HCT116 (cell line): Measurements from ENCODE around the gene AAK1. TPM values are rescaled to one million over a fixed set of nuclear protein-coding genes. Genes with fewer than 3 reads are reported as not detected.
"Not testable (repeated sequence)": the region's sequence is repeated elsewhere in the genome, so short reads cannot be mapped to it uniquely, and the experiment has no call there.

ENCODE experiments used
- ATAC-seq: fragments of 200-7000 bp; cut with Tn5 transposase; 2 replicates; pipeline ENCODE4 v1.9.1; 2020; ENCODE audit warnings: mild to moderate bottlenecking, moderate library complexity
- BruUV-seq: library from RNA; stranded (reverse); fragments of 400-500 nt; replicated peaks from 2 replicates; lab custom pipeline; 2021; lab: Mats Ljungman, UMichigan
- CTCF ChIA-PET: fragments of 300-600 bp; sonication (Branson Sonifier 250); formaldehyde crosslinking; loops from one replicate; lab custom pipeline; 2021; ENCODE audit warnings: antibody characterized with exemption; lab: Charles Lee
- POLR2A ChIA-PET: fragments of 300-600, 350-600 bp; sonication (Branson Sonifier 250); formaldehyde crosslinking; loops from one replicate; lab custom pipeline; 2021; ENCODE audit warnings: antibody characterized with exemption; lab: Charles Lee
- RAD21 ChIA-PET, 2 experiments: fragments of 300-600 bp; sonication (Branson Sonifier 250); formaldehyde crosslinking; loops; one replicate each; lab custom pipeline; 2023; ENCODE audit warnings: low total read pairs in 2 of 2; ENCODE audit not compliant: uncharacterized antibody in 2 of 2, unreplicated experiment in 2 of 2, low non-redundant PET in 1 of 2; lab: Charles Lee
- DNase-seq: peaks from one replicate; pipeline ENCODE4 v3.0.0-alpha.2; 2010; ENCODE audit warnings: low read depth, low spot score
- H2AFZ ChIP-seq: fragments of 200-600 bp; shearing (Covaris generic), sonication (generic); 2 replicates; pipeline ENCODE4 v1.6.1; 2017; ENCODE audit warnings: low read depth, mixed run types, mixed read lengths, antibody characterized with exemption, low read length; ENCODE audit not compliant: poor library complexity, severe bottlenecking
- H3K27ac ChIP-seq: 2 replicates; pipeline ENCODE4 v1.5.1; 2012; ENCODE audit warnings: low read depth, low read length
- H3K27me3 ChIP-seq: fragments of 200-600 bp; sonication (generic); 2 replicates; pipeline ENCODE4 v1.6.1; 2016; ENCODE audit warnings: mixed run types, low read length, mixed read lengths; ENCODE audit not compliant: insufficient read depth
- H3K36me3 ChIP-seq, 2 experiments: fragments of 200-500 bp in 1 of 2; fragments of 200-600 bp in 1 of 2; sonication (Bioruptor generic) in 1 of 2; sonication (generic) in 1 of 2; 2 replicates each; pipeline versions ENCODE4 v1.5.1 to v1.6.1; 2014 to 2016; ENCODE audit warnings: low read length in 2 of 2, inconsistent platforms in 1 of 2, mixed read lengths in 1 of 2, mixed run types in 1 of 2; ENCODE audit not compliant: insufficient read depth in 2 of 2, control insufficient read depth in 1 of 2
- H3K4me1 ChIP-seq, 2 experiments: fragments of 200-600 bp in 1 of 2; sonication (generic) in 1 of 2; 2 replicates each; pipeline versions ENCODE4 v1.5.1 to v1.6.1; 2012 to 2017; ENCODE audit warnings: low read length in 2 of 2, inconsistent platforms in 1 of 2, mild to moderate bottlenecking in 1 of 2, mixed read lengths in 1 of 2, mixed run types in 1 of 2, moderate library complexity in 1 of 2; ENCODE audit not compliant: insufficient read depth in 2 of 2, control insufficient read depth in 1 of 2
- H3K4me2 ChIP-seq: fragments of 200-600 bp; sonication (generic); 2 replicates; pipeline ENCODE4 v1.6.1; 2017; ENCODE audit warnings: mixed run types, low read length, mixed read lengths
- H3K4me3 ChIP-seq, 2 experiments: fragments of 200-600 bp in 1 of 2; sonication (generic) in 1 of 2; replicated peaks in 1 of 2; 2 replicates each; pipeline ENCODE4 v1.5.1; 2011 to 2016; ENCODE audit warnings: low read length in 2 of 2, control low read depth in 1 of 2, low read depth in 1 of 2, mild to moderate bottlenecking in 1 of 2, mixed read lengths in 1 of 2, mixed run types in 1 of 2
- H3K79me2 ChIP-seq: fragments of 200-600 bp; sonication (generic); 2 replicates; pipeline ENCODE4 v1.6.1; 2017; ENCODE audit warnings: mild to moderate bottlenecking, mixed run types, low read length, moderate library complexity, mixed read lengths; ENCODE audit not compliant: insufficient read depth
- H3K9ac ChIP-seq: fragments of 200-600 bp; sonication (generic); 2 replicates; pipeline ENCODE4 v1.6.1; 2016; ENCODE audit warnings: low read length, mixed read lengths
- H3K9me2 ChIP-seq: fragments of 200-600 bp; sonication (generic), shearing (Covaris generic); 2 replicates; pipeline ENCODE4 v1.6.1; 2017; ENCODE audit warnings: mixed run types, mild to moderate bottlenecking, moderate library complexity; ENCODE audit not compliant: insufficient read depth
- H3K9me3 ChIP-seq, 2 experiments: fragments of 200-500 bp in 1 of 2; fragments of 200-600 bp in 1 of 2; sonication (Bioruptor generic) in 1 of 2; sonication (generic) in 1 of 2; 2 replicates each; pipeline ENCODE4 v1.6.1; 2014 to 2017; ENCODE audit warnings: low read length in 2 of 2, mixed read lengths in 2 of 2, inconsistent platforms in 1 of 2, low read depth in 1 of 2, mild to moderate bottlenecking in 1 of 2, mixed run types in 1 of 2, moderate library complexity in 1 of 2; ENCODE audit not compliant: control insufficient read depth in 1 of 2, insufficient read depth in 1 of 2
- H4K20me1 ChIP-seq: fragments of 200-600 bp; sonication (generic), shearing (Covaris generic); 2 replicates; pipeline ENCODE4 v1.6.1; 2017; ENCODE audit warnings: mixed run types, mild to moderate bottlenecking, moderate library complexity; ENCODE audit not compliant: insufficient read depth
- ATF3 ChIP-seq: IDR thresholded peaks from 2 replicates; pipeline ENCODE4 v1.6.1; 2012
- CTCF ChIP-seq, 3 experiments: fragments of 200-600 bp in 1 of 3; sonication (generic) in 1 of 3; IDR thresholded peaks in 2 of 3; conservative IDR thresholded peaks in 1 of 3; 2 replicates each; pipeline ENCODE4 v1.5.1; 2012 to 2017; ENCODE audit warnings: low read depth in 2 of 3, low read length in 2 of 3, antibody characterized with exemption in 1 of 3, borderline replicate concordance in 1 of 3, control low read depth in 1 of 3, mild to moderate bottlenecking in 1 of 3, mixed read lengths in 1 of 3, mixed run types in 1 of 3, moderate library complexity in 1 of 3; ENCODE audit not compliant: insufficient read depth in 1 of 3
- EZH2 ChIP-seq: fragments of 200-600 bp; sonication (generic); IDR thresholded peaks from 2 replicates; pipeline ENCODE4 v1.6.1; 2017; ENCODE audit warnings: antibody characterized with exemption, mixed run types
- FOSL1 ChIP-seq: IDR thresholded peaks from 2 replicates; pipeline ENCODE4 v1.6.1; 2012; ENCODE audit warnings: low read depth
- JUND ChIP-seq: IDR thresholded peaks from 2 replicates; pipeline ENCODE4 v1.6.1; 2012
- MAX ChIP-seq: IDR thresholded peaks from 2 replicates; pipeline ENCODE4 v1.6.1; 2012
- RAD21 ChIP-seq: IDR thresholded peaks from 2 replicates; pipeline ENCODE4 v1.6.1; 2012; ENCODE audit warnings: low read depth, mild to moderate bottlenecking
- SIN3A ChIP-seq: IDR thresholded peaks from 2 replicates; pipeline ENCODE4 v1.6.1; 2012; ENCODE audit warnings: low read depth
- TCF7L2 ChIP-seq: IDR thresholded peaks from 2 replicates; pipeline ENCODE4 v1.7.0; 2011; ENCODE audit warnings: borderline replicate concordance, inconsistent platforms; ENCODE audit not compliant: insufficient read depth, insufficient read length; ENCODE audit errors: extremely low read depth
- YY1 ChIP-seq: IDR thresholded peaks from 2 replicates; pipeline ENCODE4 v1.6.1; 2011; ENCODE audit warnings: low read length, low read depth, moderate library complexity, mild to moderate bottlenecking; ENCODE audit not compliant: insufficient replicate concordance; ENCODE audit errors: extremely low read depth
- ZBTB33 ChIP-seq: IDR thresholded peaks from 2 replicates; pipeline ENCODE4 v1.6.1; 2011; ENCODE audit warnings: mild to moderate bottlenecking, low read length, moderate library complexity; ENCODE audit not compliant: insufficient replicate concordance; ENCODE audit errors: extremely low read depth
- ZFX ChIP-seq: fragments of 450-650 bp; IDR thresholded peaks from 2 replicates; pipeline ENCODE4 v1.6.1; 2017
- ZNF274 ChIP-seq: fragments of 200-500 bp; sonication (Bioruptor generic); IDR thresholded peaks from 2 replicates; pipeline ENCODE4 v1.6.1; 2014; ENCODE audit warnings: mild to moderate bottlenecking, low read depth, low read length, inconsistent platforms
- intact Hi-C: fragments of 100-400 bp; cut with micrococcal nuclease; formaldehyde crosslinking; loops from 2 replicates; pipeline ENCODE4 v1.10.0; 2022
- total RNA-seq: library from RNA; stranded (reverse); gene quantifications from one replicate; pipeline ENCODE4 v1.2.1, GENCODE V29; 2021; ENCODE audit not compliant: unreplicated experiment

Gene AAK1
- total RNA-seq, 1 experiment from 2014 or later, result 32.0 TPM

- TF ChIP-seq MAX (no peak), ZBTB33 (no peak), CTCF (IDR thresholded peaks at IDR 0.05 in 2 of 3, conservative IDR thresholded peaks at IDR 0.05 in 1 of 3; ENCODE audit: borderline replicate concordance in 1 of 3, insufficient read depth in 1 of 3, low read depth in 2 of 3, low read length in 2 of 3) (no peak), EZH2 (no peak), TCF7L2 (no peak), ATF3 (no peak), SIN3A (no peak), ZFX (no peak), ZNF274 (no peak), JUND (no peak), RAD21 (no peak), YY1 (no peak), FOSL1 (no peak)
- POLR2A ChIA-PET, result no interaction called here
Measured at GRCh38 chr2:69608109-69608508, 35.4 kb downstream of the AAK1 start.

GRCh38 chr2:69606771-69607170 lies 36.8 kb downstream of the AAK1 start:
- H3K9me3 ChIP-seq, H3K79me2 ChIP-seq, H3K36me3 ChIP-seq, H3K4me3 ChIP-seq, H3K27ac ChIP-seq, H3K9me2 ChIP-seq, ATAC-seq, H4K20me1 ChIP-seq, intact Hi-C loops, BruUV-seq, H3K27me3 ChIP-seq, H3K4me2 ChIP-seq, DNase-seq, H2AFZ ChIP-seq, POLR2A ChIA-PET, H3K9ac ChIP-seq, RAD21 ChIA-PET, CTCF ChIA-PET: not testable (repeated sequence)
- H3K4me1 ChIP-seq, result peaks cover 3 to 11% of the 10 kb centered on the region in 2 experiments; a peak in 3 of 4 replicates

More at GRCh38 chr2:69608109-69608508, 35.4 kb downstream of the AAK1 start:
- ChIA-PET CTCF (no interaction called here), RAD21 (no interaction called here)
- no peaks in the 10 kb centered on the region for H3K9me2 ChIP-seq
- no peaks in the 10 kb centered on the region; a peak in 1 of 4 replicates for H3K9me3 ChIP-seq
- H2AFZ ChIP-seq, result no peak overlapping the region
- H3K9ac ChIP-seq, result no peak overlapping the region
- H3K27me3 ChIP-seq, result no peaks in the 10 kb centered on the region
- no peaks in the 10 kb centered on the region for H3K79me2 ChIP-seq
- H3K4me2 ChIP-seq, result no peak overlapping the region
- no peak overlapping the region for H3K4me3 ChIP-seq
- H3K4me1 ChIP-seq, result peaks cover 0 to 3% of the 10 kb centered on the region in 2 experiments; a peak in 1 of 4 replicates
- DNase-seq (no peak), ATAC-seq (no peak)
- intact Hi-C loops, result no loop called here
- no peaks in the 10 kb centered on the region for H3K36me3 ChIP-seq
- H3K27ac ChIP-seq, result no peak overlapping the region
- H4K20me1 ChIP-seq, result no peaks in the 10 kb centered on the region
- BruUV-seq, result no TSS peak
